ENCODE data around the gene ARHGAP25. TPM values are rescaled to one million over a fixed set of nuclear protein-coding genes. Genes with fewer than 3 reads are reported as not detected.

The ARHGAP25 gene
- total and polyA plus RNA-seq, 2 of the 4 experiments (the other 2 are of a cell fraction), result 0.29 to 0.36 TPM

DNA sequence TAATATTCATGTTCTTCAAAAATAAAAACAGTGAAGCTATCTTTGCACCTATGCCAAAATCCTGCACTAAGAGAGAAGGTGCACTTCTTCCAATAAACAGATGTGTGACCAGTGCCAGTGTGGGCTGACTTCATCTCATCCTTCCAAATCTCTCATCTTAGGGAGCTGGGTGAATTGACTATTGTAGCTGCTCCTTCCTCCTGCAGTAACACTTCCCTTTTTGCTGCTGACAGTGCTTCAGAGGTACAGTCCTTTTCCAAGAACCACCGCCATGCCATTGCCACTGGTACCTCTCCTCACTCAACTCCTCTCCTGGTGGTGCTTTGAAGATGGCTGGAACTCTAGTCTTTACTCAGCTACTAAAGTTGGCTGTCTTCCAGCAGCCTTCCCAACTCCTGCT lies 42.1 kb upstream of the ARHGAP25 start:
- BruUV-seq (replicated peaks), result no TSS peak
- no peak for ATAC-seq (ENCODE audit: low read depth)
- no peaks in the 10 kb centered on the region for H3K4me1 ChIP-seq (ENCODE audit: control insufficient read depth, insufficient read depth, low read length)
- CTCF ChIA-PET, result no interaction called here
- no peak overlapping the region for H2BK5ac ChIP-seq (ENCODE audit: low read depth, low read length, poor library complexity, severe bottlenecking)
- no peak overlapping the region for H3K27ac ChIP-seq (ENCODE audit: insufficient read depth, low read length)
- no peak overlapping the region for H4K5ac ChIP-seq (ENCODE audit: low read depth, low read length)
- H4K91ac ChIP-seq (ENCODE audit: insufficient read depth, low read depth, low read length), result no peak overlapping the region
- H3K4ac ChIP-seq (ENCODE audit: low read depth, low read length), result no peak overlapping the region
- intact Hi-C loops (cut with micrococcal nuclease) (no loop called here), dilution Hi-C loops (cut with HindIII; ENCODE audit: low sequenced_read_pairs, unreplicated experiment) (no loop called here), in situ Hi-C loops (cut with MboI; ENCODE audit: low sequenced_read_pairs) (no loop called here)
- no peak for DNase-seq
- no peak overlapping the region for H3K14ac ChIP-seq (replicated peaks; ENCODE audit: low read depth, low read length)
- H3K27me3 ChIP-seq (ENCODE audit: control insufficient read depth, insufficient read depth, low read length), result peaks cover 35% of the 10 kb centered on the region
- H2AK9ac ChIP-seq (replicated peaks; ENCODE audit: low read depth, low read length, poor library complexity), result no peak overlapping the region
- H3K18ac ChIP-seq (ENCODE audit: low read depth, low read length), result no peak overlapping the region
- no peak overlapping the region for H2BK20ac ChIP-seq (ENCODE audit: low read depth, low read length)
- H3K9ac ChIP-seq (ENCODE audit: low read depth, low read length), result no peak overlapping the region
- no peaks in the 10 kb centered on the region for H4K20me1 ChIP-seq (ENCODE audit: insufficient read depth, low read length)
- H2AK5ac ChIP-seq (ENCODE audit: low read depth, low read length), result no peak overlapping the region
- TF ChIP-seq CEBPB (IDR thresholded peaks at IDR 0.05; ENCODE audit: low read depth, low read length) (no peak), FOS (IDR thresholded peaks at IDR 0.05; ENCODE audit: low read depth, low read length) (no peak), NFE2L2 (IDR thresholded peaks at IDR 0.05; ENCODE audit: low read depth, low read length) (no peak), CHD1 (IDR thresholded peaks at IDR 0.05; ENCODE audit: low read depth, low read length) (no peak), MAFK (IDR thresholded peaks at IDR 0.05; ENCODE audit: low read depth, low read length) (no peak), SMC3 (IDR thresholded peaks at IDR 0.05; ENCODE audit: low read depth, low read length) (no peak), MXI1 (IDR thresholded peaks at IDR 0.05; ENCODE audit: borderline replicate concordance, low read depth, low read length) (no peak)
- H3K23ac ChIP-seq (ENCODE audit: low read depth, low read length), result no peak overlapping the region
- peaks cover 4% of the 10 kb centered on the region for H3K9me3 ChIP-seq (ENCODE audit: control insufficient read depth, insufficient read depth, low read length)
- H2BK120ac ChIP-seq (ENCODE audit: low read depth, low read length), result no peak overlapping the region
- H2BK15ac ChIP-seq (ENCODE audit: low read depth, low read length), result no peak overlapping the region
- H2AFZ ChIP-seq (replicated peaks; ENCODE audit: low read length, poor library complexity), result no peak overlapping the region
- no peaks in the 10 kb centered on the region for H3K79me1 ChIP-seq (ENCODE audit: low read depth in 1 of 2, low read length in 2 of 2)
- no peaks in the 10 kb centered on the region for H3K9me1 ChIP-seq (ENCODE audit: insufficient read depth, low read length)
- POLR2A ChIA-PET (ENCODE audit: unreplicated experiment), result no interaction called here
- no peak overlapping the region for H3K4me2 ChIP-seq (ENCODE audit: low read depth, low read length)
- H4K8ac ChIP-seq (ENCODE audit: low read depth in 2 of 2, low read length in 2 of 2), result no peak overlapping the region
- no CpG with 5 or more reads among the region's 1 CpG for WGBS, 2 experiments (ENCODE audit: extremely low coverage in 2 of 2, insufficient read length in 1 of 2)
- H3K4me3 ChIP-seq (ENCODE audit: insufficient read depth, low read depth, low read length), result no peak overlapping the region
- H3K36me3 ChIP-seq (ENCODE audit: control insufficient read depth, insufficient read depth, low read length), result no peaks in the 10 kb centered on the region
- no peak overlapping the region for H3K56ac ChIP-seq (ENCODE audit: extremely low read depth, insufficient read depth, low read length)
